HG03469 (cell line): ENCODE results near the gene YBX2.
"Not testable (repeated sequence)": the region's sequence is repeated elsewhere in the genome, so short reads cannot be mapped to it uniquely, and the experiment has no call there.

Experiments
- ATAC-seq: cut with Tn5 transposase; IDR thresholded peaks from one replicate; pipeline ENCODE4 v1.9.1; 2021; ENCODE audit warnings: mild to moderate bottlenecking, moderate library complexity, moderate number of reproducible peaks; ENCODE audit not compliant: unreplicated experiment

Gene YBX2

DNA sequence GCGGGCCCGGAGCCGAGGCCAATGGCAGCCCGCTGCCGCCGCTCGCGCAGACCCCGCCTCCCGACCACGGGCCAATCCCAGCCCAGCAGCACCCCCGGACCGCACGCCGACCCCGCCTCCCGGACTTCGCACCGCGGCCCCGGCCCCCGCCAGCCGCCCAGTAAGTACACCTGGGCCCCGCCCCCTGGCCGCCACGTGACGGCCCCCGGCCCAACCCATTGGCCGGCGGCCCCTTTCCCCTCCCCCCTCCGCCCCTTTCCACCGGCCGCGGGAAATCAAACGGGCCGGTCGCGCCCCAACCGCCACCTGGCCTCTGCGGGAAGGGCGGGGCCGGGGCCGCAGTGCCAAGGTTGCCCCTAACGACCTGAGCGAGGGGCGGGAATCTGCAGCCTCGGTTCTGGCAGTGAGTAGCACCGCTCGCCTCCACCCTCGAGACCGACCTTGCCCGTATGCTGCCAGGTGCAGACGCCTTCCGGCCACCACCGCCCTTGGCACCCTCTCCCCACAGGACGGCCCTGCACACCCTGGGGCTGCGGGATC lies at the start of gene YBX2:
Gene YBX2 (minus strand): TSS at position 26 of the 540 bp plus-strand sequence. CDS start 139 bp downstream, outside the sequence.
- no peak for ATAC-seq

DNA sequence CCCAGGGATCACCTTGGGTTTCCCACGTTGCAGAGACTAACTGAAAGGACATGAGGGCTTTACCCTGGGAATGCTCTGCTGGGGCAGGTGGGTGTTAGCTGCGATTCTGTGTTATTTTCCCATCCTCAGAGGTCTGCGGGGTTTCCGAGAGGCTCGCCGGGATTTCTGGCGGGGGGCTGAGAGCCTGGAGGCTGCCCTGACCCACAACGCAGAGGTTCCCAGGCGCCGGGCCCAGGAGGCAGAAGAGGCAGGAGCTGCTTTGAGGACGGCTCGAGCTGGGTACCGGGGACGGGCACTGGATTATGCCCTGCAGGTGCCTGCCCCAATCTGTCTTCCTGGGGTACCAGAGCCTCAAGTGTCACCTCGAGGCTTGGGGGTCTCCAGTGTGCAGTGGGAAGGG lies 48.8 kb upstream of the YBX2 start:
- no peak for ATAC-seq

DNA sequence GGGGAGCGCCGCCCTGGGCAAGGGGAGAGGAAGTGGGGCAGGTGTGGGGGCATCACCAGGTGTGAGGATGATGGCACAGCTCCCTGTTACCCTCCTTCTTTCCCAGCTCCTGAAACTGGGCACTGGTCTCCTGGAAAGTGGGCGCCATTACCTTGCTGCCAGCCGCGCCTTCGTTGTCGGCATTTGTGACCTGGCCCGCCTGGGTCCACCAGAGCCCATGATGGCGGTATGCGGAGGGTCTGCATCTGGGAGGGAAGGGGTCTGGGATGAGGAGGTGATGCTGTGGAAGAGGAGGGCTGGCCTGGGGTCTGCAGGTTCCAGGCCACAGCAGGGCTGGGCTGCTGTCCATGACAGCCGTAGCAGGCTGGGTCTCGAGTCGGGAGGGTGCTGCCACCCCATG lies 47.4 kb upstream of the YBX2 start:
- no peak for ATAC-seq

DNA sequence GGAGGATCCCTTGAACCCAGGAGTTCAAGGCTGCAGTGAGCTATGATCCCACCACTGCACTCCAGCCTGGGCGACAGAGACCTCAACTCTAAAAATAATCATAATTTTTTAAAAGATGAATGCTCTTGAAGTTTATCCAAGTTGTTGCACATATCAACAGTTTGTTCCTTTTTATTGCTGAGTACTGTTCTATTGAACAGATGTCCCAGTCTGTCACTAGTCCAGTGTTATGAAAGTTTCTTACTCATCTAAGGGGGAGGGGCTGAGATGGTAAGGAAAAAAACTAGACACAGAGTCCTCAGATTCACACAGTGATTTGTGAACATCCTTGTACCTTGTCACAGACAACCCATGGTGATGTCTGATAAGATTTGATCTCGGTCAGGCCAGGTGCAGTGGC lies 45.7 kb upstream of the YBX2 start:
- no peak for ATAC-seq

DNA sequence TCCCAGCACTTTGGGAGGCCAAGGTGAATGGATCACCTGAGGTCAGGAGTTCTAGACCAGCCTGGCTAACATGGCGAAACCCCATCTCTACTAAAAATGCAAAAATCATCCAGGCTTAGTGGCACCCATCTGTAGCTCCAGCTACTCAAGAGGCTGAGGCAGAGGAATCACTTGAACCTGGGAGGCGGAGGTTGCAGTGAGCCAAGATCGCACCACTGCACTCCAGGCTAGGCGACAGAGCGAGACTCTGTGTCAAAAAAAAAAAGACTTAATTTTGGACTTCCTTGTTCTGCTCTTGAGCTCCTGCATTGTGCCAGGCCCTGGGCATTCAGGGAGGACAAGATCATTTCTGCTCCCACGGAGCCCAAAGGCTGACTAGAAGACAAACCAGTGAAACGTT lies 43.2 kb upstream of the YBX2 start:
- ATAC-seq, result not testable (repeated sequence)

DNA sequence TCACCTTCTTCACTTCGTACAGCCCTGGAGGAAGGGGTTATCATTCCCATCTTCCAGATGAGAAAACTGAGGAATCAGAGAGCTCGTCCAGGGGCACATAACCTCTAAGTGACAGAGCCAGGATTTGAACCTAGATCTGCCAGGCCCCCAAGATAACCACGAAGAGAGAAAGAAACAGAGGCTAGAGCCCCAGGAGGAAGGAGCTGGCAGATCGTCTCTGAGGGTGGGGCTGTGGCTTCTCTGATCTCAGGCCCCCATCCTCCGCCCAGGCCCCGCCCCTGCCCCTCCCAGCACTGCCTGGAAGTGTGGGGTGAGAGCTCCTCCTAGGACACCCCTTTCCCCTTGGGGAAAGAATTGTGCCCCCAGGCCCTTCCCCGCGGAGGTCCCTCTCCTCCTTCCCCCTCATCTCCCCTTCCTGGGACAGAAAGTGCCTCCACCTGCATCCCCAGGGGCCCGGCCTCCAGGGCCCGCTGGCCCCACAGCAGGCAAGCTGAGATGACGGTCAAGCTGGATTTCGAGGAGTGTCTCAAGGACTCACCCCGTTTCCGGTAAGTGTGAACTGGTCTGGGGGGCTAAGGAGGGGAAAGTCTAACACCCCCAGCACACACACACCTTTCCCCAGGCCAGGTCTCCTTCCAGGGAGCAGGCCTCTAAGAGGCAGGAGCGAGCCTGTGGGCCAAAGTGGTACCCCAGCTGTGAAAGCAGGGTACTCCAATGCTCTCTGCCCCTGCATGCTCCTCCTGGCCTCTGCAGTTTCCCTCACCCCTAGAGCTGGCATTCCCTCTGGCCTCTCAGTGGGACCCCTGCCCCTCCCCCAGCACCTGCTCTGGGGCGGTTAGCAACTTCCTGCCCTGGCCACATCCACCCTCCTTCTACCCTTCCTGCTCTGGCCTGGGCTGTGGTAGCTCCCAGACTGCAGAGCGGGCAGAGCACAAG lies 42.1 kb upstream of the YBX2 start, which contains the start of gene ACAP1:
Gene ACAP1 (plus strand): TSS at position 290 of the 936 bp plus-strand sequence. CDS start 206 bp downstream, at position 496.
- no peak for ATAC-seq

DNA sequence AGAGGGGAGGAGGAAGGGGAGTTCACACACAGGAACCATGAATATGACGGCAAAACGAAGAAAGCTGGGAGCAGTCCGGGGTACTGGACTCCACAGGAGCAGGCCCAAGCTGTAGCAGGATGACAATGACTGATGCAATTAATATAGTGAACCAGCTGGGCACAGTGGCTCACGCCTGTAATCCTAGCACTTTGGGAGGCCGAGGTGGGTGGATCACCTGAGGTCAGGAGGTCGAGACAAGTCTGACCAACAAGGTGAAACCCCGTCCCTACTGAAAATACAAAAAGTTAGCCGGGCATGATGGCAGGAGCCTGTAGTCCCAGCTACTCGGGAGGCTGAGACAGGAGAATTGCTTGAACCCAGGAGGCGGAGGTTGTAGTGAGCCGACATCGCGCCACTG lies 41.3 kb upstream of the YBX2 start:
- not testable (repeated sequence) for ATAC-seq

DNA sequence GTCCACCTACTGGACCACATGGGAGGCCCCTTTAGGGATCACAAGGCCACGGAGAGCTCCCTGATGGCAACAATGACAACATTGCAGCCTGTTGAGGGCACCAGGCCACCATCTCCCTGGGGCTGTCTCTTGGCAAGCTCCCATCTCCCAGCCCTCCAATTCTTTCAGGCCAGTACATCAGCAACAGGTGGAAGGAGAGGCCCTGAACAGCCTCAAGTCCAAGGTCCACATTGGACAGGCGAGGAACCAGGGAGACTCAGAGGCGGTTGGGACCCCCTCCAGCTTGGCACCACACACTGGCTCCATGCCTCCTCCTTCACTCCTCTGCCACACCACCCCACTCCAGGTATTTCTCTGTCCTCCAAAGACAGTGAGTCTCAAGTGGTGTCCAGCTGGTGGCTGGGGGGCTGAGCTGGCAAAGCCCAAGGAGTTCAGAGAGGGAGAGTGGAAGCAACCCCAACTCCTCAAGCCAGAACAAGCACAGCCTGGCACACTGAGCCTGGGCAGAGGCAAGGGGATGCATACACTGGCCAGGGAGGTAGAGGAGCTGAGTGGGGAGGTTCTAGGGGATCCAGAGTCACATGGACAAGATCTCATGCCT lies 40.6 kb upstream of the YBX2 start:
- no peak for ATAC-seq

DNA sequence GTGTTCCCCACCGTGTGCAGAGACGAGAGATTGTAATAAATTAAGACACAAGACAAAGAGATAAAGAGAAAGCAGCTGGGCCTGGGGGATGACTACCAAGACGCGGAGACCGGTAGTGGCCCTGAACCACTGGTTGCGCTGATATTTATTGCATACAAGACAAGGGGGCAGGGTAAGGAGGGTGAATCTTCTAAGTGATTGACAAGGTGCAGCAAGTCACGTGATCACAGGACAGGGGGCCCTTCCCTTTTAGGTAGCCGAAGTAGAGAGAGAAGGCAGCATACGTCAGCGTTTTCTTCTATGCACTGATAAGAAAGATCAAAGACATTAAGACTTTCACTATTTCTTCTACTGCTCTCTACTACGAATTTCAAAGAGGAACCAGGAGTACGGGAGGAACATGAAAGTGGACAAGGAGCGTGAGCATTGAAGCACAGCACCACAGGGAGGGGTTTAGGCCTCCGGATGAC lies 38.2 kb upstream of the YBX2 start:
- not testable (repeated sequence) for ATAC-seq

DNA sequence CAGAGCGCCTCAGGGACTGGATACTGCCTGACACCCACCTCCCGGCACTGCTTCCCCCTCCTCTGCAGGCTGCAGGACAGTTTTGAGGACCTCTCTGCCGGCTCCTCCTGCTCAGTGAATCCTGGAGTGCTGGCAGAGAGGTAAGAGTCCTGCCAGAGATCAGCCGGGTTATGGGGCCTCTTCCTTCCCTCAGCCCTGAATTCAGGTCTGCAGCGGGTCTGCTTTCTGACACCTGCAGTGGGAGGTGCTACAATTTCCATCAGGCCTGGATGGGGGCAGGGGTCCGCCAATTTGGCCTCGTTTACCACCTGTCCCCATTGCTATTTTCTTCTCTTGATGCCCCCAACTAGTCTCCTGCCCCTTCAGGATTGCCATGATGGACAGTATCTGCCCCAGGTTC lies 37.7 kb upstream of the YBX2 start:
- ATAC-seq, result no peak

DNA sequence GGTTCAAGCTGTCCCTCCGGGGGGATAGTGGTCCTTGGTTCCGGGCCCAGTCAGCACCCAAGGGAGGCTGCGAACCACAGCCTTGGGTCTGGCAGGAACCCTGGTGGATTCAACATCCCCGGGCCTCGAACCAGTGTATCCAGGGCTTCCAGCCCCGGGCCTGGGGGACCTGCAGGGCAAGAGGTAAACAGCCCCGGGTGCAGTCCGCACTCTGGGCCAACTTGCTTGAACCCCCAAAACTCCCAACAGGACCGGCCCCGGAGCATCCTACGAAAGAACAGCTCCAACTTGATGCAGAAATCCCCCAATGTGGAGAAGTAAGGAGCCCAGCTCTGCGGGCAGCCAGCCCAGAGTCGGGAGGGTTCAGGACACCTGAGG lies 36.2 kb upstream of the YBX2 start:
- ATAC-seq, result no peak

DNA sequence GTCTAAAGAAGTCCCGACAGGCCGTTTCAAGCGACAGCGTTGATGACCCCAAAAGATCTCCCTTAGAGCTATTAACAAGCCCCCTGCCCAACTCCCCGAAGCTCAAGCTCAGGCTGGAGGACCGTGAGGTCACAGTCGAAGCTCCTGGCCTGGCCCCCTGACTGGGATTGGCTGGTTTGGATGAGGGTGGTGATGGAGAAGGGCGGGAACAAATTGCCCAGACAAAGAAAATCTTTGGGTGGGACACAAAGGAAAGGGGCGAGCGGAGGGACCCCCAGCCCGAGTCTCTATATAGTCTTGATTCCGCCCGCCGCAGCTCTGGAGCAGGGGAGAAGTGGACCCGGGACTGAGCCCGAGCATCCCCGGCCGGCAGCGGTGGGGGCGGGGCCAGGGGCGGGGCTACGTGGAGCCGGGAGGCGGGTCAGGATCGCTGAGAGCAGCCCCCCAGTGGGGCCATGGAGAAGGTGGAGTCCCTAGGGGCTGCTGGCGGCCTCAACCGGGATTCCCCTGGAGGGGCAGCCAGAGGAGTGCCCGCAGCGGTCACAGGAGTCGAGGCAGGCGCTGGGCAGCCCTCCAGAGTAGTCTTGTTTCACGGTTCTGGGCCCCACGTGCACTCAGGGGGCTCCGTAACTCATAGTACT lies 35.7 kb upstream of the YBX2 start:
- ATAC-seq, result peak; percentile 22

DNA sequence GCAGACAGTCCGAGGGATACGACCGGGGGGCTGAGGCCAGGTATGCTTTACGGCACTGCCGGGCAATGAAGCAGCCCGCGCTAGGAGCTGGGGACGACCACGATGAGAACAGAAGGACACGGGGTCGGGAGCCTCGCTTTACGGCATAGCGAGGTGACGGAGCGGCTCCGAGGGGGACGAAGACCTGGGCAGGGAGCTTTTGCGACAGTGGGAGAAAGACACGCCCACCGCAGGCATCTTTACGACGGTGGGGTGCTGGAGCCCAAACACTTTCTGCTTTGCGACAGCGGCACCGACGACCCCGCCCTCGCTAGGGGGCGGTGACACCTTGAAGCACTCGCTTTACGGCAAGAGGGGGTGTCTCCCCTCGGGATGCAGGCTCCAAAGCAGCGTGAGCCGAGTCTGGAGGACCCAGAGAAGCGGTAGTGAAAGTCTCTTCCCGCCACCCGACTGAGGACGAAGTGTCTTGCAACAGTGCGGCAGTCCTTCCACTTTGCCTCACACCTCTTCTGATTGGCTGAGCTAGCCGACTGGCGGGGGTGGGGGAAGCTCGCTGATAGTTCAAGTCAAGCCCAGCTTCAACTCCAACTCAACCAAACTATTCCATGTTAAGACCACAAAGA lies 35.0 kb upstream of the YBX2 start:
- ATAC-seq, result peak; percentile 37

DNA sequence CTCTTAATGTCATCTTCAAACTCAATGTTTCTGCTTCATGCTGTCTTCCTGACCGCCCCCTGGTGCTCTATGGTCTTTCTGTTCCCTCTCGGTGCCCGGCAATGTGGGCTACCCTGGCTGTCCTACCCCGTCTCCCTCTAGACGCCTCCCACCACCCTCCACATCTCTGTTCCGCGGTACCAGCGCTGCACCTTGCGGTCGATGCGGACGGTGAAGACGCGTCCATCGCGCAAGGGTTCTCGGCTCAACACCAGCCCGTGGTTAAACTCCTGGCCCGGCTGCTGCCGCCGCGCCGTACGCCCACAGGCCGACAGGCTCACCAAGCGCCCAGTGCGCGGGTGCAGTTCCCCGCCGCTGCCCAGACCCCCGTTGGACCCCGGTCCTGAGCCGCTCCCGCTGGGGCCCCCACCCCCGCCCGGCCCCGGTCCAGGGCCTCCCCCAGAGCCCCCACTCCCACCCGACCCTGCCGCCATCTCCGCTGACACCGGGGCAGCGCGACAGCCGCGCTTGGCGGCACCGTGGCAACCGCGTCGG lies 34.5 kb upstream of the YBX2 start, which contains the start of gene NEURL4:
Gene NEURL4 (minus strand): TSS at position 496 of the 534 bp plus-strand sequence. CDS start 23 bp downstream, at position 473.
- ATAC-seq, result no peak

DNA sequence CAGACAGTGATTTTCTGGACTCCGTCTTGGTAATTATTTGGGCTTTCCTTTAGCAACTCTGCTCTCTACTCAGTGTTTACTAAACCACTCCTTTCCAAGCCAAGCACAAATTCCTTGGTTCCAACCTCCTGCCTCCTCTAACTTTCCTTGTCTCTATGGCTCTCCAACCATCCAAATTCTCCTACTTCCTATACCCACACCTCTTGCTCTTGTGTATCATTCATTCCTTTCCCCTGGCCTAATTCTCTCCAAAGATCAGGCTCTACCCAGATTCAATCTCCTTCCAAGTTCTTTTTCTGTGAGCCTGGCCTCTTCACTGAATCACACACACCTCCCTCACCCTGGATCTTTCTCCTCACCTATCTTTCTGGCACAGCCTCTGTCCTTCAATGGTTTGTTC lies 33.6 kb upstream of the YBX2 start:
- ATAC-seq, result no peak

DNA sequence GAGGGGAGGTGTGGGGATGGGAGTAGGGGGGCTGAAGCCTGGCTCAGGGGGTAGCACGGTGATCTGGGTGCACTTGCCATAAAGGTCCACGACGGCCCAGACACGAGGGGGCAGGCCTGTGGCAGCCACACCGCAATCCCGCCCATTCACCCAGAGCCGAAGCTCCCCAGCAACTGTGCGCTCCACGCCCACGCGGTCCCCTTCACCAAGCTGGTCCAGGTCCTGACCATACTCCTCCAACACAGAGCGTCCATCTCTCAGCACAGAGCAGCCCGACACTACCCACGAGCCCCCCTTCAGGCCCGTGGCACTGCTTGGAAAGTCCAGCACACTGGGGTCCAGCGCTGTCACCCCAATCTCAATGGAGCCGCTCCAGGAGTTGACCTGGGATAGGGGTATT lies 33.1 kb upstream of the YBX2 start:
- no peak for ATAC-seq

DNA sequence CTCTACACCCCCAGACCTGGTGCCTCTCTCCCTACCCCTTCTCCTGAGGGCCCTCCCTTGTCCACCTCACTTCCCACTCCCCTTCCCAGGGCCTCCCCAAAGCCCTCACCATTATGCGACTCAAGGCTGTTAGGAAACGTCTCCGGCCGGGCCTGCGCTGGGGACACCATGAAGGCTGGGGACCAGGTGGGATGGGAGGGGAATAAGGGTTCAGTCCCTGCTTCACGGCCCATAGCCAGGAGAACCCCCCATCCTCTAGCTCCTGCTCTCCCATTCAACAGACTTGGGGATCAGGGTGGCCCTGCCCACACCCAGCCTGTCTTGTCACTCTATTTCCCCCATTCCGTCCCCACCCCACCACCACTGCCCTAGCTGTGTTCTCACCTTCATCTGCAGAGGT lies 32.6 kb upstream of the YBX2 start:
- ATAC-seq, result no peak

DNA sequence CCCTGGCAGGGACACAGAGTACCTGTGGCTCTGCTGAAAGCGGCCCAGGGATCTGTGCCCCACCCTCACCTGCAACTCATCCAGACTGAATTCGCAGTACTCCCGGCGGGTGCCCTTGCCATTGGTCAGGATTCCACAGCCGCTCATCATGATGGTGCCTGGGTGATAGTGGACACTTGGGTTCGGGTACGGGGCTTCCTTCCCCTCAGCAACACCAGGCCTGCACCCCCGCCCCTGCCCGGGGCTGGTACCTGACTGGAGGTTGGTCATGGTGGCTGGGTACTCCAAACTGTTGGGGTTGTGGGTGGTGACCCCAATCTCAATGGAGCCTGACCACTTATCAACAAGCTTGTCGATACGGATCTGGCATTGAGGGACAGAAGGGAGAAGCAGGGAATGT lies 31.7 kb upstream of the YBX2 start:
- no peak for ATAC-seq

DNA sequence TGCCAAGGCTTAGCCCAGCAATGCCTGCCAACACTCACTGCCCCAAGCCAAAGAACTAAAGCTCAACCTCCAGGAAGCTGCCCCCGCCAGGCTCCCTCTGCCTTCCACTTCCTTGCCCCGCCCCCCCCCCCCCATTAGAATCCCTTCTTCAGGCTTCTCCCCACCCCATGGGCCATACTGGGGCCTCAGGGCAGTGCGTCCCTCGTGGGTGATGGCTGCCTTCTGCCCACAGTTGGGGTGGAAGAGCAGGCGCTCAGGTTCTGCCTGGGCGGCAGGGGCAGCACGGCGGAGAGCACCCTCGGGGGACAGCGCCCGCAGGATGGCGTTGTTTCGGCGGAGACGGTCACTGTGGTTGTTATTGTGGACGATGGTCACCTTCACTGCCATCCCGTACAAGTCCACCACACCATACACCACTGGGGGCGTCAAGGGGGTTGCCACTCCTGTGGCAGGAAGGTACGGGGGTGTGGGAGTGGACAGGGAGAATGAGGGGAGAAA lies 30.6 kb upstream of the YBX2 start:
- no peak for ATAC-seq

DNA sequence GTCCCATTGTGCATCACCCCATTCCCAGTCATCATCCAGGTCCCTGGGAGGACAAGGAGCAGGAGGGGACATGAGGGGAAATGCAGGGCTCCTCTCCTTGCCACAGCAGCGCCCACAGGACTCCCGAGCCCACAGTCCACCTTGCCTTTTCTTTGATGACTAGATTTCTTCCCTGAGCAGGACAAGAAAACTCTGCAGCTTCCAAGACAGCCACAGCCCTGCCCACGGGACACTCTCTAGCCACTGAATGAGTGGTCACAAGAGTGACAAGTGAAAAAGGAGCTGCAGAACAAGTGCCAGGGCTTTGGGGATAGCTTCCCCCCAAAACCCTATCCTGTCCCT lies 30.0 kb upstream of the YBX2 start:
- no peak for ATAC-seq
